GM23338 (cell line): ENCODE data around the gene TRAPPC10. TPM values are rescaled to one million over a fixed set of nuclear protein-coding genes. Genes with fewer than 3 reads are reported as not detected.

ENCODE experiments used
- ATAC-seq: fragments of 200-7000 bp; cut with Tn5 transposase; 3 replicates; pipeline ENCODE4 v1.9.1; 2020
- DNase-seq: peaks from one replicate; pipeline ENCODE4 v3.0.0-alpha.2; 2015; ENCODE audit warnings: low spot score
- H2AFZ ChIP-seq: fragments of 200-600 bp; sonication (generic); 2 replicates; pipeline ENCODE4 v1.8.0; 2016; ENCODE audit warnings: antibody characterized with exemption, mild to moderate bottlenecking, moderate library complexity
- H3F3A ChIP-seq: fragments of 200-600 bp; sonication (generic); replicated peaks from 2 replicates; pipeline ENCODE4 v1.8.0; 2017; ENCODE audit warnings: antibody characterized with exemption, mixed run types, low read depth
- H3K27ac ChIP-seq: fragments of 200-600 bp; sonication (generic); 2 replicates; pipeline ENCODE4 v1.6.1; 2016; ENCODE audit warnings: low read depth
- H3K27me3 ChIP-seq: fragments of 200-600 bp; sonication (generic); 2 replicates; pipeline ENCODE4 v1.8.0; 2016; ENCODE audit warnings: mild to moderate bottlenecking, mixed run types, moderate library complexity; ENCODE audit not compliant: insufficient read depth
- H3K36me3 ChIP-seq: fragments of 200-600 bp; sonication (generic); 2 replicates; pipeline ENCODE4 v1.8.0; 2016; ENCODE audit warnings: mild to moderate bottlenecking; ENCODE audit not compliant: insufficient read depth
- H3K4me1 ChIP-seq: fragments of 200-600 bp; sonication (generic); 2 replicates; pipeline ENCODE4 v1.8.0; 2016; ENCODE audit warnings: mild to moderate bottlenecking, moderate library complexity; ENCODE audit not compliant: insufficient read depth
- H3K4me2 ChIP-seq: fragments of 200-600 bp; sonication (generic); 2 replicates; pipeline ENCODE4 v1.7.1; 2017; ENCODE audit warnings: mixed run types
- H3K4me3 ChIP-seq: fragments of 200-600 bp; sonication (generic); 2 replicates; pipeline ENCODE4 v1.6.1; 2016; ENCODE audit warnings: mixed run types
- H3K79me2 ChIP-seq: fragments of 200-600 bp; sonication (generic); replicated peaks from 2 replicates; pipeline ENCODE4 v1.8.0; 2017; ENCODE audit warnings: mild to moderate bottlenecking; ENCODE audit not compliant: insufficient read depth
- H3K9me2 ChIP-seq: fragments of 200-600 bp; sonication (generic); 2 replicates; pipeline ENCODE4 v1.8.0; 2017; ENCODE audit not compliant: insufficient read depth
- H4K20me1 ChIP-seq: fragments of 200-600 bp; sonication (generic); replicated peaks from 2 replicates; pipeline ENCODE4 v1.8.0; 2017; ENCODE audit warnings: mild to moderate bottlenecking; ENCODE audit not compliant: insufficient read depth
- H3K27ac Mint-ChIP-seq: 2 replicates; pipeline ENCODE4 v1.8.0; 2020; ENCODE audit warnings: inconsistent platforms, mild to moderate bottlenecking, moderate library complexity, mixed read lengths
- H3K27me3 Mint-ChIP-seq: 3 replicates; pipeline ENCODE4 v1.8.0; 2022; ENCODE audit warnings: low read depth, mild to moderate bottlenecking, moderate library complexity, mixed read lengths, inconsistent platforms; ENCODE audit not compliant: insufficient read depth, poor library complexity
- H3K36me3 Mint-ChIP-seq: 3 replicates; pipeline ENCODE4 v1.8.0; 2021; ENCODE audit warnings: low read depth, mild to moderate bottlenecking, inconsistent platforms, moderate library complexity, mixed read lengths
- H3K4me1 Mint-ChIP-seq: 3 replicates; pipeline ENCODE4 v1.8.0; 2020; ENCODE audit warnings: mild to moderate bottlenecking, inconsistent platforms, mixed read lengths
- H3K4me3 Mint-ChIP-seq: 3 replicates; pipeline ENCODE4 v1.8.0; 2021; ENCODE audit warnings: moderate library complexity, mild to moderate bottlenecking, inconsistent platforms, mixed read lengths
- H3K9me3 Mint-ChIP-seq: 3 replicates; pipeline ENCODE4 v1.8.0; 2020; ENCODE audit warnings: moderate library complexity, mild to moderate bottlenecking, inconsistent platforms, mixed read lengths
- CREB1 ChIP-seq: fragments of 250-450 bp; sonication (Bioruptor Pico); IDR thresholded peaks from 2 replicates; pipeline ENCODE4 v1.5.0; 2020; ENCODE audit warnings: low read depth, mild to moderate bottlenecking, moderate library complexity
- CTCF ChIP-seq, 2 experiments: fragments of 200-600 bp in 1 of 2; sonication (generic) in 1 of 2; conservative IDR thresholded peaks; 2 replicates each; pipeline versions ENCODE4 v1.5.1 to v1.6.1; 2016 to 2017; ENCODE audit warnings: antibody characterized with exemption in 2 of 2, low read depth in 2 of 2, mild to moderate bottlenecking in 2 of 2, moderate library complexity in 1 of 2
- ETS1 ChIP-seq: IDR thresholded peaks from 2 replicates; pipeline ENCODE4 v1.6.1; 2016; ENCODE audit warnings: antibody characterized with exemption
- EZH2 ChIP-seq: fragments of 200-600 bp; sonication (generic); IDR thresholded peaks from one replicate; pipeline ENCODE4 v1.8.0; 2017; ENCODE audit warnings: antibody characterized with exemption, mild to moderate bottlenecking, low read depth; ENCODE audit not compliant: unreplicated experiment
- EZH2phosphoT487 ChIP-seq: fragments of 200-600 bp; sonication (generic); IDR thresholded peaks from one replicate; pipeline ENCODE4 v1.8.1; 2018; ENCODE audit warnings: antibody characterized with exemption; ENCODE audit not compliant: unreplicated experiment
- JUNB ChIP-seq: IDR thresholded peaks from one replicate; pipeline ENCODE4 v1.6.1; 2016; ENCODE audit warnings: antibody characterized with exemption; ENCODE audit not compliant: unreplicated experiment
- NANOG ChIP-seq: IDR thresholded peaks from 2 replicates; pipeline ENCODE4 v1.6.1; 2016; ENCODE audit warnings: antibody characterized with exemption, borderline replicate concordance
- POLR2AphosphoS5 ChIP-seq: IDR thresholded peaks from 2 replicates; pipeline ENCODE4 v1.6.1; 2016; ENCODE audit warnings: antibody characterized with exemption, low read depth
- REST ChIP-seq: IDR thresholded peaks from one replicate; pipeline ENCODE4 v1.6.1; 2018; ENCODE audit warnings: antibody characterized with exemption; ENCODE audit not compliant: unreplicated experiment
- STAT1 ChIP-seq: IDR thresholded peaks from one replicate; pipeline ENCODE4 v1.6.1; 2016; ENCODE audit warnings: antibody characterized with exemption; ENCODE audit not compliant: unreplicated experiment
- ZNF114 ChIP-seq: fragments of 250-450 bp; sonication (Bioruptor Pico); IDR thresholded peaks from 2 replicates; pipeline ENCODE4 v1.5.0; 2020; ENCODE audit warnings: mild to moderate bottlenecking, moderate library complexity
- ZNF331 ChIP-seq: fragments of 250-450 bp; sonication (Bioruptor Pico); IDR thresholded peaks from 2 replicates; pipeline ENCODE4 v1.5.0; 2020; ENCODE audit warnings: low read depth, mild to moderate bottlenecking, moderate library complexity
- polyA plus RNA-seq: library from polyadenylated mRNA; unstranded; fragments of >200 nt; fragmentation: Nextera tagmentation; extraction: Ambion mirVana; gene quantifications from 2 replicates; pipeline ENCODE4 v1.2.1, GENCODE V29; 2016
- total RNA-seq: library from RNA; depleted of rRNA; stranded (reverse); fragments of >200 nt; shearing (Covaris generic); gene quantifications from 2 replicates; pipeline ENCODE4 v1.2.3, GENCODE V29; 2014

The TRAPPC10 gene
- total and polyA plus RNA-seq, 2 experiments from 2014 or later: 14.0 to 27.1 TPM

GRCh38 chr21:44006656-44007055 lies 5.5 kb upstream of the TRAPPC10 start:
- Histone ChIP-seq H2AFZ (no peak overlapping the region), H3K9me2 (no peaks in the 10 kb centered on the region), H3K36me3 (no peaks in the 10 kb centered on the region), H3K27ac (no peak overlapping the region), H3K79me2 (no peaks in the 10 kb centered on the region), H3K4me2 (no peak overlapping the region), H4K20me1 (no peaks in the 10 kb centered on the region), H3K4me3 (no peak overlapping the region), H3K4me1 (peaks cover 8% of the 10 kb centered on the region), H3K27me3 (no peaks in the 10 kb centered on the region), H3F3A (peaks cover 10% of the 10 kb centered on the region; the same call in 1 of the 2 replicates)
- peaks cover 6% of the 10 kb centered on the region for H3K27me3 Mint-ChIP-seq
- ATAC-seq: no peak
- H3K4me3 Mint-ChIP-seq: no peak overlapping the region
- no peak for DNase-seq
- peaks cover 13% of the 10 kb centered on the region for H3K4me1 Mint-ChIP-seq
- H3K27ac Mint-ChIP-seq: no peak overlapping the region
- TF ChIP-seq REST: no peak
- TF ChIP-seq CTCF (conservative IDR thresholded peaks at IDR 0.05; ENCODE audit: low read depth in 2 of 2): no peak
- TF ChIP-seq CREB1 (CRISPR knock-in tag): no peak
- TF ChIP-seq ZNF331 (CRISPR knock-in tag): no peak
- no peaks in the 10 kb centered on the region for H3K36me3 Mint-ChIP-seq
- H3K9me3 Mint-ChIP-seq: no peaks in the 10 kb centered on the region

- Histone ChIP-seq H3K27me3 (no peaks in the 10 kb centered on the region), H3K79me2 (peaks cover 27% of the 10 kb centered on the region), H3K27ac (0 out of 2 replicates have a peak overlapping the region, but pooled peaks have one; percentile 9), H3K9me2 (no peaks in the 10 kb centered on the region), H3K4me2 (no peak overlapping the region), H3K4me1 (peaks cover 18% of the 10 kb centered on the region), H4K20me1 (peaks cover 24% of the 10 kb centered on the region), H2AFZ (no peak overlapping the region), H3K36me3 (no peaks in the 10 kb centered on the region), H3K4me3 (peak overlapping the region; percentile 98; the same call in 1 of the 2 replicates), H3F3A (peaks cover 14% of the 10 kb centered on the region)
- H3K9me3 Mint-ChIP-seq: no peaks in the 10 kb centered on the region
- DNase-seq: peak; percentile 70
- peak overlapping the region; percentile 7; the same call in 2 of the 3 replicates for H3K4me3 Mint-ChIP-seq
- H3K4me1 Mint-ChIP-seq: peaks cover 26% of the 10 kb centered on the region
- no peak overlapping the region for H3K27ac Mint-ChIP-seq
- no peaks in the 10 kb centered on the region; the same call in 2 of the 3 replicates for H3K36me3 Mint-ChIP-seq
- ATAC-seq: peak; percentile 18
- H3K27me3 Mint-ChIP-seq: peaks cover 7% of the 10 kb centered on the region
- TF ChIP-seq CREB1 (CRISPR knock-in tag) (no peak), ZNF114 (CRISPR knock-in tag) (no peak), ETS1 (no peak), ZNF331 (CRISPR knock-in tag) (no peak), STAT1 (no peak), EZH2phosphoT487 (no peak), EZH2 (no peak), CTCF (conservative IDR thresholded peaks at IDR 0.05; ENCODE audit: low read depth in 2 of 2) (no peak), NANOG (no peak), POLR2AphosphoS5 (no peak), JUNB (no peak), REST (no peak)
Observed at GRCh38 chr21:44010429-44010828, 1.7 kb upstream of the TRAPPC10 start.
